HG02981 (cell line): ENCODE results near the gene KLF2.
"Not testable (repeated sequence)": the region's sequence is repeated elsewhere in the genome, so short reads cannot be mapped to it uniquely, and the experiment has no call there.

ENCODE experiments used
- ATAC-seq: cut with Tn5 transposase; IDR thresholded peaks from one replicate; pipeline ENCODE4 v1.9.1; 2021; ENCODE audit warnings: mild to moderate bottlenecking, moderate library complexity; ENCODE audit not compliant: unreplicated experiment

The KLF2 gene

DNA sequence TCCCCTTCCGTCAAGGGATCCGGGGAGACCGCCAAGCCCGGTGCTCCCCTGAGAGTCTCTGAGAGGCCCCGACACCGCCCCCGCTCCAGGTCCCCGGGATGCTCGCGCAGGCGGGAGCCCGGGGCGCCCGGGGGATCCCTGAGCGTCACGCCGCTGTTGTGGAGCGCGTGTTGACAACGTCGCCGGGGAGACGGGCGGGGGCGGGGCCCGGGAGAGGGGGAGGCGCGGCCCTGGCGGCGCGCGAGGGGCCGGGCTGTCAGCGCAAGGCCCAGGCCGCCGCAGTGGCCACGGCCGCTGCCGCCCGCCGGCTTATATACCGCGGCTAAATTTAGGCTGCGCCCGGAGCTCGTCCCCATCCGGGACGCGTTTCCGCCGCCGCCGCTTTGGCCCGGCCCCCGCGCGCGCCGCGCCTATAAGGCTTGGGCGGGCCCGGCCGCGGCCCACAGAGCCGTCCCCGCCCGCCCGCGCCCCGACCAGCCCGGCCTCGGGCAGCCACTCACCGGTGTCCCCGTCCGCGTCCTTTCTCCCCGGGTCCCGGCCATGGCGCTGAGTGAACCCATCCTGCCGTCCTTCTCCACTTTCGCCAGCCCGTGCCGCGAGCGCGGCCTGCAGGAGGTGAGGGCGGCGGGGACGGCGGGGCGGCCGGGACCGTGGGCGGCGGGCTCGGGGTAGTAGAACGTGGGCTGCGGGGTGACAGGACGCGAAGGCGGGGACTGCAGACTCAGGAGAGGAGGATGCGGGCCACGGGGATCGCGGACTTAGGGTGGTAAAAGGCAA, at the start of gene KLF2:
KLF2 (plus strand) TSS at position 443 of the 777 bp plus-strand sequence; CDS start at position 541, 98 bp downstream.
- peak; percentile 63 for ATAC-seq

GRCh38 chr19:16280306-16280705, 44.3 kb upstream of the KLF2 start:
- ATAC-seq, result no peak

DNA sequence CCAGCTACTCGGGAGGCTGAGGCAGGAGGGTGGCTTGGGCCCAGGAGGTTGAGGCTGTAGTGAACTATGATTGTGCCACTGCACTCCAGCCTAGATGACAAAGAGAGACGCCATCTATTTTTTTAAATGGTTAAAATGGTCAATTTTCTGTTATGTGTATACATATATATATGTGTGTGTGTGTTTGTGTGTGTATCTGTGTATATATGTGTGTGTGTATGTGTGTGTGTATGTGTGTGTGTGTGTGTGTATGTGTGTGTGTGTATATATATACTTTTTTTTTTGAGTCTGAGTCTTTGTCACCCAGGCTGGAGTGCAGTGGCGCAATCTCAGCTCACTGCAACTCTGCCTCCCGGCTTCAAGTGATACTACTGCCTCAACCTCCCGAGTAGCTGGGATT, 42.9 kb upstream of the KLF2 start:
- no peak for ATAC-seq

DNA sequence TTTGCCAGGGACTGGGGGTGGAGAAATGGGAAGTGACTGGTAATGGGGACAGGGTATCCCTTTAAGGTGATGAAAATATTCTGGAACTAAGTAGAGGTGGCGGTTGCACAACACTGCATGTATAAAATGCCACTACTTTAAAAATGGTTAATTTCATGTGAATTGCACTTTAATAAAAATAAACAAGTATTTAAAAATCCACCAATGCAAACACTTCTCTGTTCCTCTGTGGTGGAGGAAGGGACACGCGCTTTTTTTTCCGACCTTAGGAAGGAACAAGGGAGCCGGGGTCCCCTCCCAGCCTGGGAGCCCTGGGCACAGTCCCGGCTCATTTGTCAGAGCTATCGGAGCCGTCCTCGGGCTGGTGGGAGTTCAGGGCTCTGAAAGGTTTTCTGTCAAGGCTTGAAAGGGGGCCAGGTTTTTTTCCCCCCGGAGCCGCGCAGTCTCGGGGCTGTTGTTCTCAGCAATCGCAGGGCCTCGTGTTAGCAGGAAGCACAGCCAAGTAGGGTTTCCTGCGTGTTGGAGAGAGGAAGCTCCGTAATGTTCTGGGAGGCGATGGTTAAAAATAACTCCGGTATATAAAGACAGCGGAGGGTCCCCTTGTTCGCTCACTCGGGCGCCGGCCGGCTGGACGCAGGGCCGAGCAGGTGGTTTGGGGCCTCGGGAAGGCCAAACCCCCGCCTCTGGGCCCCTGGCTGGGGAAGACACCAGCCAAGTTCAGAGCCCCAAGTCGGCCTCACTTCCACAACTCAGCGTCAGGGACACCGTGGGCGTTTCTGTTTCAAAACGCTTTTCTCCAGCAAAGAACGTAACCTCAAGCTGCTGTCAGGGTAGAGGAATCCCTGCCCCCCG, 41.2 kb upstream of the KLF2 start:
- ATAC-seq, result no peak

GRCh38 chr19:16284505-16284904, 40.1 kb upstream of the KLF2 start:
- no peak for ATAC-seq

DNA sequence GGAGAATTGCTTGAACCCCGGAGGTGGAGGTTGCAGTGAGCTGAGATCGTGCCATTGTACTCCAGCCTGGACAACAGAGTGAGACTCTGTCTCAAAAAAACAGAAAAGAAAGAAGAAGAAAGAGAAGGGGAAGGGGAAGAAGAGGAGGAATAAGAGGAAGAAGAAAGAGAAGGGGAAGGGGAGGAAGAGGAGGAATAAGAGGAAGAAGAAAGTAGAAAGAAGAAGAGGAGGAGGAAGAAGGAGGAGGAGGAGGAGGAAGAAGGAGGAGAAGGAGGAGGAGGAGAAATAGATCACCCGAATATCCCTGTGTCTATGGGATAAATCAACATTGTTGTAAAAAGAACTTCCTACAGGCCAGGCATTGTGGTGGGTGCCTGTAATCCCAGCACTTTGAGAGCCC, 39.5 kb upstream of the KLF2 start:
- ATAC-seq, result not testable (repeated sequence)

DNA sequence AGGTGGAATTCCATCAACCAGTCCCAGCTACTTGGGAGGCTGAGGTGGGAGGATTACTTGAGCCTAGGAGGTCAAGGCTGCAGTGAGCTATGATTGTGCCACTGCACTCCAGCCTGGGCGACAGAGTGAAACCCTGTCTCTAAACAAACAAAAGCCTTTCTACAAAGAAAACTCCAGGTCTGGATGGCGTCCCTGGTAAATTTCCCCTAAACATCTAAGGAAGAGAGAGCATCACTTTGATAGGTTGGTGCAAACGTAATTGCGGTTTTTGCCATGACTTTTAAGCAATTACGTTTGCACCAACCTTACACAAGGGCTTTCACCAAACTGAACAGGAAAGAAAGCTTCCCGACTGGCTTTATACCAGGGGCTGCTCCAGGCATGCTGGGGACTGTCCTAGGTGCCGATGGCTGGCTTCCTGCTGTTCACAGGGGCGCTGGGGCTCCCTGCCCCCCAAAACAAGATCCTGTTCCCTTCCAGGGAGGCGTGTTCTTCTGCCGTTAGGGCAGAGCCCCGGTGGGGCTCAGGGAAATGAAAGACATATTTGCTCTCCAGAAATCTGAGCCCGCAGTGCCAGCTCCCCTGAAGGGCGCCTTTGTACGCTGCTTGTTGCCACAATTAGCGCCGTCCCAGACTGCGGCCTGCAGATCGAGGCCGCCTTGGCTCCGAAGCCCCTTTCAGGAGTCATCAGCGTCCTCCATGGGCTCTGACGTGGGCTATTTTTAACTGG, 38.7 kb upstream of the KLF2 start:
- no peak for ATAC-seq

- no peak for ATAC-seq
These were observed 36.1 kb upstream of the KLF2 start for GRCh38 chr19:16288544-16288943.

GRCh38 chr19:16289594-16289993, 35.0 kb upstream of the KLF2 start:
- ATAC-seq, result no peak

- no peak for ATAC-seq
These were observed 33.9 kb upstream of the KLF2 start for GRCh38 chr19:16290692-16291091.

DNA sequence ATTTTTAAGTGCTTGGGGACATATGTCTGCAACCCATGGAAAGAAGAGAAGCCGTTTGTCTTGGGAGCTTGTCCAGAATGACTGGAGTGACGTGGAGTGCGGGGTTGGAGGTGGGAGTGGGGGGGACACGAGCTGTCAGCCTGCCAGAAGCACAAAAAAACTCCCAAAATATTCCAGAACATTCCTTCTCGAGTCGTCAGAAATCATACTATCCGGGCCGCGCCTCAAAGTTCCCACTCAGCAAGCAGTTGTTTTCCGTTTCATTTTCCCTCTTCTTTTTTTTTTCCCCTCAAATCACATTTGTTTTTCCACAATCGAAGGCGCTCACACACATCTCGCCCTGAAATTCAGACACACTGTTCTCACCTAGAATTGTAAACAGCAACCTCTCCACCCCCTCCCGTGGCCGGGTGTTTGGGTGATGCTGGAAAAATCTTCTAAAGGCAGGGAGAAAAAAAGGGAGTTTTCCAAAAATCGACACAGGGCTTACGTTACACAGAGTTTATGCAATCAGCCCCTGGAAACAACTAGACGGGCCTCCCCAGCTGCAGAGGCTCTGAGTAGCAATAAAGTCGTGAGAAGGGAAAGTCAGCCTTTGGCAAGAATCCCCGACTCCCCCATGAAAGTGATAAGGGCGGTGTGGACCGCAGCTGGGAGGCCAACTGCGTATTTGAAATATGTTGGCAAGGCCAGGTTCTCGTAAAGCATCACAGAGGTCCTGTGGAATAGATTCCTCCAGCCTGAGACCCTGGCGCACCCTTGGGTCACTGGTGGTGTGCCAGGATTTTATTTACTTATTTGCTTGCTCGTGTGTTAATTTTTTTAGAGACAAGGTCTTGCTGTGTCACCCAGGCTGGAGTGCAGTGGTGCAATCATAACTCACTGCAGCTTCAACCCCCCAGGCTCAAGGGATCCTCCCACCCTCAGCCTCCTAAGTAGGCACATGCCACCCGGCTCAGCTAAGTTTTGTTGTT, 31.2 kb upstream of the KLF2 start:
- no peak for ATAC-seq

DNA sequence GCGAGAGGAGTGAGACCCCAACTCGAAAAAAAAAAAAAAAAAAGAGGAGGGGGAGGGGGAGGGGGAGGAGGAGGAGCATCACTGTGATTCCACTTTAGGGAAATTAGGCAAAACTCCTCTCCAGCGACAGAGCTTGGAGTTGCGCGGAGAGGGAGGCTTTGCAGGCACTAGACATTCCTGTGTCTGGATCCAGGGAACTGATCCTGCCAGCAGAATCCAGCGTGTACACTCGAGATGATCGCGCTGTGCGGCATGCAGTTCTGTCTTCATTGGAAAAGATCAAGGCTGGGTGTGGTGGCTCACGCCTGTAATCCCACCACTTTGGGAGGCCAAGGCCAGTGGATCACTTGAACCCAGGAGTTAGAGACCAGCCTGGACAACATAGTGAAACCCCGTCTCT, 29.6 kb upstream of the KLF2 start:
- no peak for ATAC-seq

- ATAC-seq, result no peak
These were observed 27.9 kb upstream of the KLF2 start for GRCh38 chr19:16296713-16297112.

DNA sequence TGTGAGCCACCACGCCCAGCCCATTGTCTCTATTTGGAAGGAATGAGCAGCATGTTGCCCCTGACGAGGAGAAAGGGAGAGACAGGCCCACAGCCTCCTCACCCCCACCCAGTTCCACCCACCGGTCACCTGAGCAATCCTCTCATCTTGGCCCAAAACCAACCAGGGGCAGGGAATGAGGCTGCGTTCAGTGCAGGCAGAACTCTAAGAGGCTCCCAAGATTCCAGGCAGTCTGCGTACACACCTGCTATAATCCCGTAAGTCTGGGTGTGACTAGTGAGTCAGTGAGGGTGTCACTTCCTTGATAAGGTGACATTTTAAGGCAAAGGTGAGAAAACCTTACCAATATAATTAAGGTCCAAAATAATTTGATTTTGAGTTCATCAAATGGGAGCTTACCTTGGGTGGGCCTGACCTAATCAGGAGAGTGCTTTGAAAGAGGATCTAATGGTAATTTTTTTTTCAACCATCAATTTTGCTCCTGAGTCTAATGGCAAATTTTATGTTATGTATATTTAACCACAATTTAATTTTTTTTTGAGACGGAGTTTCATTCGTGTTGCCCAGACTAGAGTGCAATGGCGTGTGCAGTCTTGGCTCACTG, 26.9 kb upstream of the KLF2 start:
- ATAC-seq, result no peak

- ATAC-seq, result no peak
These were observed 26.3 kb upstream of the KLF2 start for GRCh38 chr19:16298334-16298733.

DNA sequence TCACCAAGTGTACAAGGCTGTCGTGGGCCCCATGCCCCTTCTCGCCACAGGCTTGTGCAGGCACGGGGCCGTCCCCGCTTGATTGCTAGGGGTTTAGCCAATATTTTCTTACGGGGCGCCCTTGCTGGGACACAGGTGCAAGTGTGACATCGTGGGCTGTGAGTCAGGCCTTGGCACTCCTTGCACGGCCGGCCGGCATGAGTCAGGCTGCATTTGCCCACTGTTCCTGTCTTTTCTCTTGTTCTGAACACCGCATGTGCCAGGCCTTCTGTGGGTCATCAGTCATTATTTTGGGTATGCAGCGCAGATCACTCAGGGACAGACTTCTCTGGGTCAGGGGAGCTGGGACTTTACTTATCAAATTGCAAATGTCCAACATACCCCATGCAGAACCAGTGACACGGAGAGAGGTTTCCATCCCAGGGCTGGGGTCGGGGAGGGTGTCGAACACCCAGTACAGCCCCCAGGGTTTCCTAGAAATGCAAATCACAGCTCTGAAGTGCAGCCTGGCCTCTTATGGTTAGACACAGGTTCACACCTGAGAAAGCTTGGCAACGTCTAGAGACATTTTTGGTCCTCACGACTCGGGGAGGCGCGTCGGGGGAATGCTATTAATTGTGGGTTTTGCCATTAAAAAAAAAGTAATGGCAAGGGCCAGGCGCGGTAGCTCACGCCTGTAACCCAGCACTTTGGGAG, 22.5 kb upstream of the KLF2 start:
- no peak for ATAC-seq

DNA sequence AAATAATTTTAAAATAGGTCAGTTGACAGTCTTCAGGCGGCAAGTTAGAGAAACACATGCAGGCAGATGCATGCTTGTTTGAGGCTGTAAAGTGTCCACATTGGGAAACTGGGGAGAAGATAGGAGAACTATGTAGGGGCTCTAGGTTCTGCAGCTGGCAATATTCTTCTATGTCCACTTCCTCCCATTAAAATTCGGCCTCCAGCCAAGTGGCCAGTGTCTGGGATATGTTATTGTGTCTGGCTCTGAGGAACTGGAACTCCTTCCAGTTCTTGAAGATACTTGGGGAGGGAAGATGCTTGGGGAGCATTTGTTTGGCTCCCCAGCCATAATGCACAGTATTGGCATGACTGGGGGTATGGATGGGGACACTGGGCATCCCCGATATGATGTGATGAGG, 20.9 kb upstream of the KLF2 start:
- no peak for ATAC-seq

DNA sequence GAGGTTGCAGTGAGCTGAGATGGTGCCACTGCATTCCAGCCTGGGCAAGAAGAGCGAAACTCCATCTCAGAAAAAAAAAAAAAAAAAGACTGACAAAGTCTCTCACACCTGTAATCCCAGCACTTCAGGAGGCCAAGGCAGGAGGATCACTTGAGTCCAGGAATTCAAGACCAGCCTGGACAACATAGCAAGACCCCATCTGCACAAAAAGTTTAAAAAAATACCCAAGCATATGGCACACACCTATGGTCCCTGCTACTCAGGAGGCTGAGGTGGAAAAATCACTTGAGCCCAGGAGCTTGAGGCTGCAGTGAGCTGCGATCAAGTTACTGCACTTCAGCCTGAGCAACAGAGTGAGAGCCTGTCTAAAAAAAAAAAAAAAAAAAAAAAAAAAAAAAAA, 20.1 kb upstream of the KLF2 start:
- ATAC-seq, result not testable (repeated sequence)

GRCh38 chr19:16305060-16305459, 19.6 kb upstream of the KLF2 start:
- not testable (repeated sequence) for ATAC-seq
